ENCODE results near the gene MYO1F.

MYO1F gene

DNA sequence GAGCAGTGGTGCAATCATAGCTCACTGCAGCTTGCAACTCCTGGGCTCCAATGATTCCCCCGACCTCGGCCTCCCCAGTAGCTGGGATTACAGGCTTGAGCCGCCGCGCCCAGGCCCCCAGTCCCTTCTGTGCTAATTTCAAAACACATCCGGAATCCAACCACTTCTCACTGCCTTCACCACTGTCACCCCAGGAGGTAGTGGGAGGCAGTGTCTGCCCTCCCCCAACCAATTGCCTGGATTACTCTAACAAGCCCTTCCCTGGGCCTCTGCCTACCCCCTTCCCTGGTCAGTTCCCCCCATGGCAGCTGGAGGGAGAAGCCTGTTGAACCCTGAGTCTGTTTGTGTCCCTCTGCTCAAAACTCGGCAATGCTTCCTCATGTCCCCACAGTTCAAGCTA is 77.1 kb downstream of the MYO1F start:
- no peak for TF ChIP-seq CTCF (IDR thresholded peaks at IDR 0.05)

GRCh38 chr19:8499048-8499833 is 78.0 kb downstream of the MYO1F start:
- TF ChIP-seq CTCF (IDR thresholded peaks at IDR 0.05) = no peak

GRCh38 chr19:8498295-8498694 is 78.9 kb downstream of the MYO1F start:
- no peak for TF ChIP-seq CTCF (IDR thresholded peaks at IDR 0.05)

GRCh38 chr19:8494158-8494557 is 83.1 kb downstream of the MYO1F start:
- TF ChIP-seq CTCF (IDR thresholded peaks at IDR 0.05) = no peak

DNA sequence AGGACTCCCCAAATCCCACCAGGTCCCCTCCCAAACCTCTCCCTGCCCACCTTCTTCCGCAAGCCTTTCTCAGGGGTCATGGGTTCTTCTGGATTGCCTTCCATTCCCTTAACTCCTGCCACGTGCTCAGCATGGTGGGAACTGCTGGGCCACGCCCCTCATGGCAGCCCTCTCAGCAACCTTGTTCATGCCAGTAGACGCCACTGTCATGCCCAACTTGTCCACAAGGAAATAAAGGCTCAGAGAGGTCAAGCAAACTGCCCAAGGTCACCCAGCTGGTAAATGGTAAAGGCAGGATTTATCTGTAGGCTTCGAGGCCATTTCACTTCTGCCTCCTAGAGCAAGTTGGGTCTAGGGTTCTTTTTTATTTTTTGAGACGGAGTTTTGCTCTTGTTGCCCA is 85.7 kb downstream of the MYO1F start:
- no peak for TF ChIP-seq CTCF (IDR thresholded peaks at IDR 0.05)

GRCh38 chr19:8490873-8491272 is 86.4 kb downstream of the MYO1F start:
- TF ChIP-seq CTCF (IDR thresholded peaks at IDR 0.05) = no peak

GRCh38 chr19:8490395-8490760 is 86.9 kb downstream of the MYO1F start:
- no peak for TF ChIP-seq CTCF (IDR thresholded peaks at IDR 0.05)

All from LNCAP (cell line).